HG03520 (cell line): ENCODE results near the gene ARFGAP3.

Experiments
- ATAC-seq: cut with Tn5 transposase; IDR thresholded peaks from one replicate; pipeline ENCODE4 v1.9.1; 2021; ENCODE audit warnings: mild to moderate bottlenecking, moderate library complexity; ENCODE audit not compliant: unreplicated experiment

Gene ARFGAP3

GRCh38 chr22:42825796-42826195, 31.3 kb downstream of the ARFGAP3 start:
- ATAC-seq, result no peak

- no peak for ATAC-seq
Observed at GRCh38 chr22:42821386-42821785, 35.7 kb downstream of the ARFGAP3 start.

GRCh38 chr22:42820045-42820763, 36.9 kb downstream of the ARFGAP3 start:
- ATAC-seq, result no peak

GRCh38 chr22:42819412-42820044, 37.5 kb downstream of the ARFGAP3 start:
- ATAC-seq, result no peak

- ATAC-seq, result no peak
Observed at GRCh38 chr22:42817556-42817955, 39.5 kb downstream of the ARFGAP3 start.

GRCh38 chr22:42816336-42816735, 40.7 kb downstream of the ARFGAP3 start:
- ATAC-seq, result no peak

GRCh38 chr22:42814616-42815015, 42.5 kb downstream of the ARFGAP3 start:
- no peak for ATAC-seq

- ATAC-seq, result no peak
Observed at GRCh38 chr22:42814215-42814614, 42.9 kb downstream of the ARFGAP3 start.

GRCh38 chr22:42813501-42813900, 43.6 kb downstream of the ARFGAP3 start:
- ATAC-seq, result no peak

- ATAC-seq, result no peak
Observed at GRCh38 chr22:42811459-42811858, 45.6 kb downstream of the ARFGAP3 start.

GRCh38 chr22:42808521-42808920, 48.6 kb downstream of the ARFGAP3 start:
- no peak for ATAC-seq

GRCh38 chr22:42807185-42807584, 49.9 kb downstream of the ARFGAP3 start:
- ATAC-seq, result no peak

GRCh38 chr22:42805998-42806830, 50.9 kb downstream of the ARFGAP3 start:
- ATAC-seq, result no peak

GRCh38 chr22:42805016-42805997, 51.8 kb downstream of the ARFGAP3 start:
- ATAC-seq, result no peak

GRCh38 chr22:42803389-42803788, 53.7 kb downstream of the ARFGAP3 start:
- ATAC-seq, result no peak

- ATAC-seq, result no peak
Observed at GRCh38 chr22:42801252-42802080, 55.6 kb downstream of the ARFGAP3 start.

- ATAC-seq, result no peak
Observed at GRCh38 chr22:42800451-42801251, 56.4 kb downstream of the ARFGAP3 start.

GRCh38 chr22:42799461-42800405, 57.3 kb downstream of the ARFGAP3 start:
- ATAC-seq, result no peak
